ENCODE measurements around the gene ZNF655.
"Not testable (repeated sequence)": the region's sequence is repeated elsewhere in the genome, so short reads cannot be mapped to it uniquely, and the experiment has no call there.

Gene ZNF655

GRCh38 chr7:99539213-99539811, 19.1 kb upstream of the ZNF655 start:
- no peaks in the 10 kb centered on the region for H3K27me3 ChIP-seq (replicated peaks in 2 of 5; ENCODE audit: control insufficient read depth in 4 of 5, insufficient read depth in 5 of 5, low read length in 4 of 5)
- peaks cover 2 to 60% (median 39%) of the 10 kb centered on the region in 5 experiments for H3K9me3 ChIP-seq (ENCODE audit: control extremely low read depth in 1 of 5, control insufficient read depth in 4 of 5, insufficient read depth in 2 of 5, low read depth in 1 of 5, low read length in 4 of 5)
- DNase-seq, result no peak
- H3K36me3 ChIP-seq (ENCODE audit: control insufficient read depth in 4 of 4, insufficient read depth in 4 of 4, low read length in 3 of 4), result peaks cover 0 to 6% (median 2%) of the 10 kb centered on the region in 4 experiments
- H3K4me3 ChIP-seq (ENCODE audit: control insufficient read depth in 1 of 7, extremely low read depth in 1 of 7, insufficient read depth in 4 of 7, low read depth in 2 of 7, low read length in 6 of 7), result no peak overlapping the region
- no peaks in the 10 kb centered on the region for H3K4me1 ChIP-seq (ENCODE audit: control extremely low read depth in 1 of 4, control insufficient read depth in 4 of 4, insufficient read depth in 4 of 4, low read length in 3 of 4)
- WGBS (ENCODE audit: insufficient coverage), result 82% methylated on average over 5 of the region's 7 CpGs
- CTCF ChIA-PET, result no interaction called here
- POLR2A ChIA-PET, result interaction anchor here (0.6 kb wide), 1 partner anchor 28 kb away, joined by 3 read pairs; no protein-coding TSS in a partner anchor
- no peak overlapping the region for H3K27ac ChIP-seq (ENCODE audit: insufficient read depth in 1 of 2, low read depth in 1 of 2, low read length in 2 of 2, poor library complexity in 1 of 2, severe bottlenecking in 2 of 2)

- H3K36me3 ChIP-seq (ENCODE audit: control insufficient read depth in 4 of 4, insufficient read depth in 4 of 4, low read length in 3 of 4), result peaks cover 0 to 6% (median 4%) of the 10 kb centered on the region in 4 experiments
- no peaks in the 10 kb centered on the region for H3K27me3 ChIP-seq (replicated peaks in 2 of 5; ENCODE audit: control insufficient read depth in 4 of 5, insufficient read depth in 5 of 5, low read length in 4 of 5)
- POLR2A ChIA-PET, result interaction anchor here (0.5 kb wide), 1 partner anchor 549 kb away, joined by 3 read pairs; no protein-coding TSS in a partner anchor
- no peak overlapping the region for H3K27ac ChIP-seq (ENCODE audit: insufficient read depth in 1 of 2, low read depth in 1 of 2, low read length in 2 of 2, poor library complexity in 1 of 2, severe bottlenecking in 2 of 2)
- H3K4me3 ChIP-seq (ENCODE audit: control insufficient read depth in 1 of 7, extremely low read depth in 1 of 7, insufficient read depth in 4 of 7, low read depth in 2 of 7, low read length in 6 of 7), result no peak overlapping the region
- CTCF ChIA-PET, result interaction anchor here (1.0 to 1.2 kb wide), 2 partner anchors 13 to 14 kb away, joined by 4 to 5 read pairs; no protein-coding TSS in a partner anchor
- WGBS (ENCODE audit: insufficient coverage), result 93% methylated on average over 4 of the region's 5 CpGs
- peaks cover 2 to 52% (median 33%) of the 10 kb centered on the region in 5 experiments for H3K9me3 ChIP-seq (ENCODE audit: control extremely low read depth in 1 of 5, control insufficient read depth in 4 of 5, insufficient read depth in 2 of 5, low read depth in 1 of 5, low read length in 4 of 5)
- H3K4me1 ChIP-seq (ENCODE audit: control extremely low read depth in 1 of 4, control insufficient read depth in 4 of 4, insufficient read depth in 4 of 4, low read length in 3 of 4), result no peaks in the 10 kb centered on the region
- no peak for DNase-seq
Measured at GRCh38 chr7:99540542-99540941, 17.9 kb upstream of the ZNF655 start.

- no peak overlapping the region for H3K27ac ChIP-seq (ENCODE audit: insufficient read depth in 1 of 2, low read depth in 1 of 2, low read length in 2 of 2, poor library complexity in 1 of 2, severe bottlenecking in 2 of 2)
- H3K9me3 ChIP-seq (ENCODE audit: control extremely low read depth in 1 of 5, control insufficient read depth in 4 of 5, insufficient read depth in 2 of 5, low read depth in 1 of 5, low read length in 4 of 5), result peaks cover 2 to 47% (median 30%) of the 10 kb centered on the region in 5 experiments
- no peaks in the 10 kb centered on the region for H3K27me3 ChIP-seq (replicated peaks in 2 of 5; ENCODE audit: control insufficient read depth in 4 of 5, insufficient read depth in 5 of 5, low read length in 4 of 5)
- ChIA-PET CTCF (interaction anchor here (1.0 to 1.2 kb wide), 2 partner anchors 13 to 15 kb away, joined by 4 to 5 read pairs; no protein-coding TSS in a partner anchor), POLR2A (no interaction called here)
- 85% methylated on average over 8 of the region's 9 CpGs for WGBS (ENCODE audit: insufficient coverage)
- DNase-seq, result no peak
- peaks cover 0 to 6% (median 4%) of the 10 kb centered on the region in 4 experiments for H3K36me3 ChIP-seq (ENCODE audit: control insufficient read depth in 4 of 4, insufficient read depth in 4 of 4, low read length in 3 of 4)
- no peaks in the 10 kb centered on the region for H3K4me1 ChIP-seq (ENCODE audit: control extremely low read depth in 1 of 4, control insufficient read depth in 4 of 4, insufficient read depth in 4 of 4, low read length in 3 of 4)
- H3K4me3 ChIP-seq (ENCODE audit: control insufficient read depth in 1 of 7, extremely low read depth in 1 of 7, insufficient read depth in 4 of 7, low read depth in 2 of 7, low read length in 6 of 7), result no peak overlapping the region
Measured at GRCh38 chr7:99541212-99541611, 17.2 kb upstream of the ZNF655 start.

GRCh38 chr7:99543081-99543671, 15.3 kb upstream of the ZNF655 start:
- no peaks in the 10 kb centered on the region for H3K27me3 ChIP-seq (replicated peaks in 2 of 5; ENCODE audit: control insufficient read depth in 4 of 5, insufficient read depth in 5 of 5, low read length in 4 of 5)
- no peaks in the 10 kb centered on the region for H3K4me1 ChIP-seq (ENCODE audit: control extremely low read depth in 1 of 4, control insufficient read depth in 4 of 4, insufficient read depth in 4 of 4, low read length in 3 of 4)
- 99% methylated on average over 34 of the region's 34 CpGs for WGBS (ENCODE audit: insufficient coverage)
- peaks cover 4 to 55% (median 30%) of the 10 kb centered on the region in 5 experiments for H3K9me3 ChIP-seq (ENCODE audit: control extremely low read depth in 1 of 5, control insufficient read depth in 4 of 5, insufficient read depth in 2 of 5, low read depth in 1 of 5, low read length in 4 of 5)
- no peak for DNase-seq
- no peak overlapping the region for H3K27ac ChIP-seq (ENCODE audit: insufficient read depth in 1 of 2, low read depth in 1 of 2, low read length in 2 of 2, poor library complexity in 1 of 2, severe bottlenecking in 2 of 2)
- no peak overlapping the region for H3K4me3 ChIP-seq (ENCODE audit: control insufficient read depth in 1 of 7, extremely low read depth in 1 of 7, insufficient read depth in 4 of 7, low read depth in 2 of 7, low read length in 6 of 7)
- CTCF ChIA-PET, result no interaction called here
- peaks cover 4 to 19% (median 8%) of the 10 kb centered on the region in 4 experiments for H3K36me3 ChIP-seq (ENCODE audit: control insufficient read depth in 4 of 4, insufficient read depth in 4 of 4, low read length in 3 of 4)
- POLR2A ChIA-PET, result no interaction called here

- no peak for DNase-seq
- CTCF ChIA-PET, result interaction anchor here (1.3 kb wide), 1 partner anchor 18 kb away, joined by 3 read pairs; no protein-coding TSS in a partner anchor
- no peaks in the 10 kb centered on the region for H3K27me3 ChIP-seq (replicated peaks in 2 of 5; ENCODE audit: control insufficient read depth in 4 of 5, insufficient read depth in 5 of 5, low read length in 4 of 5)
Measured at GRCh38 chr7:99543916-99544315, 14.5 kb upstream of the ZNF655 start.

GRCh38 chr7:99545308-99545707, 13.1 kb upstream of the ZNF655 start:
- H3K9me3 ChIP-seq (ENCODE audit: control extremely low read depth in 1 of 5, control insufficient read depth in 4 of 5, insufficient read depth in 2 of 5, low read depth in 1 of 5, low read length in 4 of 5), result peaks cover 4 to 48% (median 26%) of the 10 kb centered on the region in 5 experiments
- H3K27ac ChIP-seq (ENCODE audit: insufficient read depth in 1 of 2, low read depth in 1 of 2, low read length in 2 of 2, poor library complexity in 1 of 2, severe bottlenecking in 2 of 2); H3K27me3 ChIP-seq (replicated peaks in 2 of 5; ENCODE audit: control insufficient read depth in 4 of 5, insufficient read depth in 5 of 5, low read length in 4 of 5); H3K4me3 ChIP-seq (ENCODE audit: control insufficient read depth in 1 of 7, extremely low read depth in 1 of 7, insufficient read depth in 4 of 7, low read depth in 2 of 7, low read length in 6 of 7); POLR2A ChIA-PET; H3K4me1 ChIP-seq (ENCODE audit: control extremely low read depth in 1 of 4, control insufficient read depth in 4 of 4, insufficient read depth in 4 of 4, low read length in 3 of 4); DNase-seq: not testable (repeated sequence)
- WGBS (ENCODE audit: insufficient coverage), result 100% methylated on average over 2 of the region's 5 CpGs
- H3K36me3 ChIP-seq (ENCODE audit: control insufficient read depth in 4 of 4, insufficient read depth in 4 of 4, low read length in 3 of 4), result peaks cover 5 to 24% (median 11%) of the 10 kb centered on the region in 4 experiments
- CTCF ChIA-PET, result interaction anchor here (0.8 kb wide), 1 partner anchor 13 kb away, joined by 3 read pairs; the partner anchor contains the start of gene ZNF655

More at GRCh38 chr7:99543916-99544315, 14.5 kb upstream of the ZNF655 start:
- peaks cover 5 to 24% (median 11%) of the 10 kb centered on the region in 4 experiments for H3K36me3 ChIP-seq (ENCODE audit: control insufficient read depth in 4 of 4, insufficient read depth in 4 of 4, low read length in 3 of 4)
- POLR2A ChIA-PET, result no interaction called here
- H3K27ac ChIP-seq (ENCODE audit: insufficient read depth in 1 of 2, low read depth in 1 of 2, low read length in 2 of 2, poor library complexity in 1 of 2, severe bottlenecking in 2 of 2), result no peak overlapping the region
- 92% methylated on average over 4 of the region's 6 CpGs for whole genome bisulfite sequencing (ENCODE audit: insufficient coverage)
- peaks cover 4 to 57% (median 31%) of the 10 kb centered on the region in 5 experiments for H3K9me3 ChIP-seq (ENCODE audit: control extremely low read depth in 1 of 5, control insufficient read depth in 4 of 5, insufficient read depth in 2 of 5, low read depth in 1 of 5, low read length in 4 of 5)
- no peak overlapping the region for H3K4me3 ChIP-seq (ENCODE audit: control insufficient read depth in 1 of 7, extremely low read depth in 1 of 7, insufficient read depth in 4 of 7, low read depth in 2 of 7, low read length in 6 of 7)
- H3K4me1 ChIP-seq (ENCODE audit: control extremely low read depth in 1 of 4, control insufficient read depth in 4 of 4, insufficient read depth in 4 of 4, low read length in 3 of 4), result no peaks in the 10 kb centered on the region

GRCh38 chr7:99549545-99549944, 8.9 kb upstream of the ZNF655 start:
- H3K4me1 ChIP-seq (ENCODE audit: control extremely low read depth in 1 of 4, control insufficient read depth in 4 of 4, insufficient read depth in 4 of 4, low read length in 3 of 4), result peaks cover 0 to 13% (median 10%) of the 10 kb centered on the region in 4 experiments
- POLR2A ChIA-PET; H3K27ac ChIP-seq (ENCODE audit: insufficient read depth in 1 of 2, low read depth in 1 of 2, low read length in 2 of 2, poor library complexity in 1 of 2, severe bottlenecking in 2 of 2); H3K27me3 ChIP-seq (replicated peaks in 2 of 5; ENCODE audit: control insufficient read depth in 4 of 5, insufficient read depth in 5 of 5, low read length in 4 of 5); H3K4me3 ChIP-seq (ENCODE audit: control insufficient read depth in 1 of 7, extremely low read depth in 1 of 7, insufficient read depth in 4 of 7, low read depth in 2 of 7, low read length in 6 of 7); DNase-seq: not testable (repeated sequence)
- no CpG with 5 or more reads among the region's 2 CpGs for WGBS (ENCODE audit: insufficient coverage)
- peaks cover 0 to 15% (median 2%) of the 10 kb centered on the region in 5 experiments for H3K9me3 ChIP-seq (ENCODE audit: control extremely low read depth in 1 of 5, control insufficient read depth in 4 of 5, insufficient read depth in 2 of 5, low read depth in 1 of 5, low read length in 4 of 5)
- CTCF ChIA-PET, result interaction anchor here (0.6 to 1.6 kb wide), 2 partner anchors 24 to 167 kb away, joined by 3 to 4 read pairs; no protein-coding TSS in a partner anchor
- peaks cover 5 to 18% (median 12%) of the 10 kb centered on the region in 4 experiments for H3K36me3 ChIP-seq (ENCODE audit: control insufficient read depth in 4 of 4, insufficient read depth in 4 of 4, low read length in 3 of 4)

Measured in common myeloid progenitor, CD34-positive (primary cell).